CD4-positive, alpha-beta T cell treated with Interleukin-17A for 4 hours (primary cell): ENCODE data around the gene CDYL.
"Not testable (repeated sequence)": the region's sequence is repeated elsewhere in the genome, so short reads cannot be mapped to it uniquely, and the experiment has no call there.

Source experiments
- DNase-seq: peaks from one replicate; pipeline ENCODE4 v3.0.0-alpha.2; 2020; ENCODE audit warnings: mixed read lengths

CDYL gene

GRCh38 chr6:4848382-4849068, 72.3 kb downstream of the CDYL start:
- peak; percentile 18 for DNase-seq

- no peak for DNase-seq
Observed at GRCh38 chr6:4849226-4850022, 73.2 kb downstream of the CDYL start.

GRCh38 chr6:4851035-4851434, 74.8 kb downstream of the CDYL start:
- no peak for DNase-seq

- DNase-seq = not testable (repeated sequence)
Observed at GRCh38 chr6:4852186-4852585, 76.0 kb downstream of the CDYL start.

- no peak for DNase-seq
Observed at GRCh38 chr6:4852938-4853337, 76.7 kb downstream of the CDYL start.

GRCh38 chr6:4853349-4853748, 77.1 kb downstream of the CDYL start:
- no peak for DNase-seq

GRCh38 chr6:4853782-4854511, 77.7 kb downstream of the CDYL start:
- no peak for DNase-seq

GRCh38 chr6:4856785-4857184, 80.6 kb downstream of the CDYL start:
- no peak for DNase-seq

- no peak for DNase-seq
Observed at GRCh38 chr6:4858194-4859015, 82.2 kb downstream of the CDYL start.

GRCh38 chr6:4860387-4860786, 84.2 kb downstream of the CDYL start:
- DNase-seq = no peak

- no peak for DNase-seq
Observed at GRCh38 chr6:4861564-4861963, 85.4 kb downstream of the CDYL start.

GRCh38 chr6:4864519-4864918, 88.3 kb downstream of the CDYL start:
- no peak for DNase-seq

GRCh38 chr6:4865006-4865405, 88.8 kb downstream of the CDYL start:
- not testable (repeated sequence) for DNase-seq

GRCh38 chr6:4870821-4871494, 94.8 kb downstream of the CDYL start:
- no peak for DNase-seq

GRCh38 chr6:4871825-4872224, 95.6 kb downstream of the CDYL start:
- no peak for DNase-seq

GRCh38 chr6:4872841-4873240, 96.6 kb downstream of the CDYL start:
- no peak for DNase-seq

GRCh38 chr6:4873928-4874327, 97.7 kb downstream of the CDYL start:
- no peak for DNase-seq

GRCh38 chr6:4879741-4880275, 103.6 kb downstream of the CDYL start:
- DNase-seq = no peak

GRCh38 chr6:4880363-4880762, 104.2 kb downstream of the CDYL start:
- DNase-seq = no peak

- no peak for DNase-seq
Observed at GRCh38 chr6:4883298-4883697, 107.1 kb downstream of the CDYL start.

- DNase-seq = no peak
Observed at GRCh38 chr6:4884646-4885340, 108.6 kb downstream of the CDYL start.
